H1 (cell line): ENCODE data around the gene CPA4. TPM values are rescaled to one million over a fixed set of nuclear protein-coding genes. Genes with fewer than 3 reads are reported as not detected.

Experiments used
- CTCF ChIA-PET: fragments of 300-600 bp; sonication (Branson Sonifier 250); formaldehyde crosslinking; loops from one replicate; lab custom pipeline; 2021; ENCODE audit not compliant: partially characterized antibody; lab: Charles Lee
- POLR2A ChIA-PET: fragments of 300-600 bp; sonication (Branson Sonifier 250); formaldehyde crosslinking; loops from one replicate; lab custom pipeline; 2021; ENCODE audit warnings: inconsistent platforms; ENCODE audit not compliant: partially characterized antibody; lab: Charles Lee
- DNase-seq, 2 experiments: peaks; one replicate each; pipeline versions ENCODE4 v3.0.0 to v3.0.0-alpha.2; 2010 to 2022; ENCODE audit warnings: low spot score in 2 of 2, low read depth in 1 of 2, mixed read lengths in 1 of 2
- FAIRE-seq: peaks from 2 replicates; lab custom pipeline; 2011; peaks lifted over from hg19 to GRCh38; lab: Jason Lieb, UNC
- H2AFZ ChIP-seq: 2 replicates; pipeline ENCODE4 v1.8.1; 2012; ENCODE audit warnings: low read length, inconsistent platforms
- H2AK5ac ChIP-seq: 2 replicates; pipeline ENCODE4 v1.6.1; 2013; ENCODE audit warnings: low read depth, low read length
- H2BK120ac ChIP-seq: replicated peaks from 2 replicates; pipeline ENCODE3; 2013; ENCODE audit warnings: low read depth, low read length, inconsistent platforms
- H2BK12ac ChIP-seq: 2 replicates; pipeline ENCODE4 v1.6.1; 2013; ENCODE audit warnings: low read depth, low read length
- H2BK15ac ChIP-seq: 2 replicates; pipeline ENCODE4 v1.6.1; 2013; ENCODE audit warnings: low read length
- H2BK20ac ChIP-seq: 2 replicates; pipeline ENCODE4 v1.6.1; 2013; ENCODE audit warnings: low read length
- H2BK5ac ChIP-seq: 2 replicates; pipeline ENCODE4 v1.6.1; 2013; ENCODE audit warnings: low read depth, low read length
- H3K14ac ChIP-seq: 2 replicates; pipeline ENCODE4 v1.6.1; 2013; ENCODE audit warnings: inconsistent platforms; ENCODE audit not compliant: insufficient read length
- H3K18ac ChIP-seq: 2 replicates; pipeline ENCODE4 v1.6.1; 2013; ENCODE audit warnings: low read length; ENCODE audit errors: extremely low read depth
- H3K23ac ChIP-seq: 2 replicates; pipeline ENCODE4 v1.6.1; 2013; ENCODE audit warnings: inconsistent platforms; ENCODE audit not compliant: insufficient read length
- H3K23me2 ChIP-seq: 2 replicates; pipeline ENCODE4 v1.6.1; 2013; ENCODE audit warnings: low read depth, low read length
- H3K27ac ChIP-seq: 2 replicates; pipeline ENCODE4 v1.6.1; 2011; ENCODE audit warnings: low read depth, low read length, inconsistent platforms
- H3K27me3 ChIP-seq, 4 experiments: replicated peaks in 1 of 4; 1 replicate in 1 of 4; 2 replicates in 3 of 4; pipeline versions ENCODE4 v1.6.1 to v1.8.1; 2011 to 2013; ENCODE audit warnings: low read length in 3 of 4, mild to moderate bottlenecking in 3 of 4, inconsistent platforms in 2 of 4, mixed read lengths in 2 of 4, moderate library complexity in 1 of 4; ENCODE audit not compliant: control insufficient read depth in 3 of 4, insufficient read depth in 3 of 4; ENCODE audit errors: extremely low read depth in 1 of 4
- H3K36me3 ChIP-seq, 4 experiments: 2 replicates each; pipeline versions ENCODE4 v1.6.1 to v1.8.1; 2011 to 2013; ENCODE audit warnings: mild to moderate bottlenecking in 4 of 4, low read length in 3 of 4, moderate library complexity in 2 of 4, control low read depth in 1 of 4, inconsistent platforms in 1 of 4; ENCODE audit not compliant: insufficient read depth in 4 of 4, control insufficient read depth in 2 of 4
- H3K4ac ChIP-seq: replicated peaks from 2 replicates; pipeline ENCODE3; 2013; ENCODE audit warnings: low read length, low read depth, mixed read lengths, inconsistent platforms; ENCODE audit not compliant: insufficient read length
- H3K4me1 ChIP-seq, 4 experiments: replicated peaks in 1 of 4; 1 replicate in 1 of 4; 2 replicates in 3 of 4; pipeline versions ENCODE4 v1.6.1 to v1.8.1; 2011 to 2013; ENCODE audit warnings: low read length in 3 of 4, inconsistent platforms in 2 of 4, mixed read lengths in 1 of 4; ENCODE audit not compliant: insufficient read depth in 4 of 4, control insufficient read depth in 3 of 4
- H3K4me2 ChIP-seq, 2 experiments: 2 replicates each; pipeline versions ENCODE4 v1.6.1 to v1.8.1; 2011 to 2013; ENCODE audit warnings: low read depth in 2 of 2, low read length in 2 of 2, control low read depth in 1 of 2, inconsistent platforms in 1 of 2, mild to moderate bottlenecking in 1 of 2; ENCODE audit not compliant: insufficient read depth in 1 of 2
- H3K4me3 ChIP-seq, 4 experiments: fragments of 200-600, 300-600 bp in 1 of 4; sonication (generic), shearing (Covaris generic), sonication (Bioruptor Twin) in 1 of 4; 2 replicates each; pipeline versions ENCODE4 v1.5.1 to v1.8.1; 2011 to 2016; ENCODE audit warnings: low read length in 4 of 4, low read depth in 3 of 4, control low read depth in 2 of 4, inconsistent platforms in 2 of 4, mild to moderate bottlenecking in 2 of 4, mixed read lengths in 1 of 4, moderate library complexity in 1 of 4; ENCODE audit not compliant: insufficient read depth in 2 of 4; ENCODE audit errors: extremely low read depth in 1 of 4
- H3K56ac ChIP-seq: replicated peaks from 2 replicates; pipeline ENCODE3; 2013; ENCODE audit warnings: low read depth, mild to moderate bottlenecking, mixed read lengths, low read length, inconsistent platforms; ENCODE audit not compliant: insufficient read length
- H3K79me1 ChIP-seq: 2 replicates; pipeline ENCODE4 v1.6.1; 2013; ENCODE audit warnings: low read depth, low read length, control low read depth
- H3K79me2 ChIP-seq, 2 experiments: 2 replicates each; pipeline versions ENCODE4 v1.6.1 to v1.8.1; 2012 to 2013; ENCODE audit warnings: low read length in 2 of 2, mild to moderate bottlenecking in 2 of 2, inconsistent platforms in 1 of 2; ENCODE audit not compliant: insufficient read depth in 2 of 2, control insufficient read depth in 1 of 2
- H3K9ac ChIP-seq, 4 experiments: replicated peaks in 1 of 4; 1 replicate in 1 of 4; 2 replicates in 3 of 4; pipeline versions ENCODE4 v1.6.1 to v1.8.1; 2011 to 2013; ENCODE audit warnings: low read depth in 3 of 4, low read length in 3 of 4, control low read depth in 2 of 4, mild to moderate bottlenecking in 2 of 4, moderate library complexity in 2 of 4, inconsistent platforms in 1 of 4; ENCODE audit errors: extremely low read depth in 1 of 4
- H3K9me3 ChIP-seq, 2 experiments: 2 replicates each; pipeline versions ENCODE4 v1.6.1 to v1.8.1; 2012 to 2013; ENCODE audit warnings: mild to moderate bottlenecking in 2 of 2, moderate library complexity in 2 of 2, control low read depth in 1 of 2, inconsistent platforms in 1 of 2, low read depth in 1 of 2, low read length in 1 of 2, mixed read lengths in 1 of 2; ENCODE audit not compliant: insufficient read depth in 2 of 2
- H4K20me1 ChIP-seq, 2 experiments: replicated peaks in 1 of 2; 2 replicates each; pipeline versions ENCODE3 to v1.8.1; 2011 to 2013; ENCODE audit warnings: inconsistent platforms in 2 of 2, low read length in 2 of 2, mild to moderate bottlenecking in 1 of 2; ENCODE audit not compliant: insufficient read depth in 2 of 2, control insufficient read depth in 1 of 2
- H4K5ac ChIP-seq: 2 replicates; pipeline ENCODE4 v1.6.1; 2013; ENCODE audit warnings: low read length, low read depth, mixed read lengths, inconsistent platforms; ENCODE audit not compliant: insufficient read length
- H4K8ac ChIP-seq: 2 replicates; pipeline ENCODE4 v1.8.0; 2013; ENCODE audit warnings: mild to moderate bottlenecking, moderate library complexity, low read length, inconsistent platforms; ENCODE audit not compliant: insufficient read depth; ENCODE audit errors: extremely low read depth
- H4K91ac ChIP-seq: replicated peaks from 2 replicates; pipeline ENCODE3; 2013; ENCODE audit warnings: low read length, mixed read lengths, inconsistent platforms; ENCODE audit not compliant: insufficient read length
- BCL11A ChIP-seq, 2 experiments: IDR thresholded peaks; one replicate each; pipeline ENCODE4 v1.6.1; 2011; ENCODE audit warnings: low read depth in 2 of 2, low read length in 2 of 2, mild to moderate bottlenecking in 2 of 2
- BRCA1 ChIP-seq: IDR thresholded peaks from 2 replicates; pipeline ENCODE4 v1.6.1; 2012; ENCODE audit warnings: low read depth, low read length, improper control_type of control experiment
- CHD1 ChIP-seq: IDR thresholded peaks from 2 replicates; pipeline ENCODE4 v1.6.1; 2012; ENCODE audit warnings: low read depth, low read length, improper control_type of control experiment
- KDM1A ChIP-seq: fragments of 200-600, 300-600 bp; sonication (generic); IDR thresholded peaks from 2 replicates; pipeline ENCODE4 v1.7.1; 2016; ENCODE audit warnings: mild to moderate bottlenecking, low read length, borderline replicate concordance
- RXRA ChIP-seq: IDR thresholded peaks from 2 replicates; pipeline ENCODE4 v1.6.1; 2011; ENCODE audit warnings: low read depth, mild to moderate bottlenecking, low read length, moderate library complexity; ENCODE audit not compliant: insufficient read depth
- WGBS, 2 experiments: shearing (Covaris generic) in 1 of 2; methylation state at CpG; one replicate each; pipeline versions ENCODE4 v1.1.6 to v1.1.7; 2013 to 2015; ENCODE audit warnings: low lambda C conversion rate in 2 of 2, mixed read lengths in 2 of 2, inconsistent platforms in 1 of 2, low coverage in 1 of 2, missing lambda C conversion rate in 1 of 2; ENCODE audit not compliant: insufficient replicate concordance in 2 of 2, insufficient coverage in 1 of 2, insufficient read length in 1 of 2; ENCODE audit errors: extremely low coverage in 1 of 2, missing lambda C conversion rate in 1 of 2; 5-methylcytosine and 5-hydroxymethylcytosine counted together
- polyA plus RNA-seq, 7 experiments: library from polyadenylated mRNA; depleted of rRNA in 3 of 7; stranded (reverse) in 5 of 7; unstranded in 2 of 7; fragments of >200 nt in 5 of 7; fragments of 200-250 nt in 2 of 7; gene quantifications; 1 replicate in 5 of 7; 2 replicates in 1 of 7; 4 replicates in 1 of 7; pipeline versions ENCODE4 v1.2.1 to v1.2.3, GENCODE V29; 2011 to 2013; ENCODE audit warnings: missing spikeins in 2 of 7, mixed read lengths in 2 of 7
- total RNA-seq: library from RNA; stranded (reverse); fragmentation: NEBNext Ultra II Directional; extraction: Animal tissue kit (Norgen Biotek cat#: 25700); gene quantifications from 2 replicates; pipeline ENCODE4 v1.2.1, GENCODE V29; 2021

The CPA4 gene
- total and polyA plus RNA-seq, 2 of the 8 experiments (the other 6 are each of a cell fraction or from before 2014, with no cell fraction given): 0.03 TPM; not detected in 1

- H3K27me3 ChIP-seq: no peaks in the 10 kb centered on the region
- no peak for TF ChIP-seq BRCA1
- TF ChIP-seq KDM1A: no peak
- TF ChIP-seq CHD1: no peak
- TF ChIP-seq BCL11A (IDR thresholded peaks at IDR 0.05; ENCODE audit: low read depth in 2 of 2, low read length in 2 of 2): no peak
- no peak for TF ChIP-seq RXRA
- H4K5ac ChIP-seq: no peak overlapping the region
- H2AFZ ChIP-seq: peak overlapping the region; percentile 28; the same call in 1 of the 2 replicates
- no peak overlapping the region for H2BK120ac ChIP-seq
- peaks cover 0 to 3% of the 10 kb centered on the region in 2 experiments; a peak in 2 of 4 replicates for H3K9me3 ChIP-seq
- H3K4me3 ChIP-seq: no peak overlapping the region
- no peak overlapping the region for H2BK12ac ChIP-seq
- H4K8ac ChIP-seq: no peak overlapping the region
- POLR2A ChIA-PET: no interaction called here
- no peak overlapping the region for H3K4me2 ChIP-seq
- H2BK5ac ChIP-seq: no peak overlapping the region
- no peak overlapping the region for H3K4ac ChIP-seq
- no peaks in the 10 kb centered on the region for H4K20me1 ChIP-seq
- no peaks in the 10 kb centered on the region for H3K79me2 ChIP-seq
- peaks cover 2% of the 10 kb centered on the region; the same call in 1 of the 2 replicates for H3K23me2 ChIP-seq
- H3K14ac ChIP-seq: no peak overlapping the region
- H3K23ac ChIP-seq: no peak overlapping the region
- no peak overlapping the region for H2BK20ac ChIP-seq
- H2BK15ac ChIP-seq: no peak overlapping the region
- CTCF ChIA-PET: no interaction called here
- 89% methylated on average over 6 of the region's 6 CpGs; no CpG with 5 or more reads in 1 of the 2 experiments for WGBS, 2 experiments
- no peak overlapping the region for H3K56ac ChIP-seq
- H3K36me3 ChIP-seq: no peaks in the 10 kb centered on the region
- FAIRE-seq: no peak
- H2AK5ac ChIP-seq: no peak overlapping the region
- no peak overlapping the region for H3K27ac ChIP-seq
- no peaks in the 10 kb centered on the region for H3K79me1 ChIP-seq
- DNase-seq: no peak
- no peaks in the 10 kb centered on the region for H3K4me1 ChIP-seq
- no peak overlapping the region for H3K9ac ChIP-seq
- H3K18ac ChIP-seq: no peak overlapping the region
- H4K91ac ChIP-seq: no peak overlapping the region
These were observed 21.3 kb downstream of the CPA4 start for GRCh38 chr7:130314305-130314704.
